Measurements from ENCODE around the gene MRGPRE.

MRGPRE gene

DNA sequence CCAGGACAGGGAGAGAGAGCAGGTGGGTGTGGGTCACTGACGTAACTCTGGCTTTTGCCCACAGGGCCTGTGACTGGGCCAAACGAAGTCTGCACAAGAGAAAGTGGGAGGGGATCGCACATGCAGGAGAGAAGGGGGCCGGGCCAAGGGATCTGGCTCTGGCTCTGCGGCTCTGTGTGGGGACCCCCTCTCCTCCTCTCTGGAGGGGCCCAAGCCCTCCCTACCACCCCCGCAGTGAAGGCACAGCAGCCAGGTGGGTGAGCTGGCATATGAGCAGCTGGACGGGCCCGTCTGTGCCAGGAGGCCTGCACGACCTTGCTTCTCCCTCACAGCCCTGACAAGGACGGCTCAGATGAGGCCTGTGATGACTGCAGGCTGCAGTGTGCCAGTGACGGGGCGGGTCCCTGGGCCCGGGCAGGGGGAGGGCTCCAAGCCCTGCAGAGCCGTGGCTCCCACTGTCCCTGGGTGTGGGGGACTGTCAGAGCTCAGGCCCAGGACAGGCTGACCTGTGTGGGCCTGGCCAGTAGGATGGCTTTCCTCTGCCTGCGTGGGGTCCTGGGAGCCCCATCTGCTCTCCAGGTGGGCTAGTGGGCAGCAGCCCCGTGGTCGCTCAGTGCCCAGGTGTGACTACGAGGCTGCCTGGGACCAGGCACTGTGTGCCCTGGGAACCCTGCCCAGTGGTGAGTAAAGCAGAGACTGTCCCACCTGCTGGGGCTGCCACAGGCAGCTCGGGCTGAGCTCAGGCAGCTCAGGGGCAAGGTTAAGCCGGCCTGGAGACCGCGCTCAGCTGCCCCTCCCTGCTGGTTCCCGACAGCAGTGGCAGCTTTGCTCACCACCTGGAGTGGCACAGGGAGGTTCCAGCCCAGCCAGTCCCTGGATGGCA lies 35.8 kb downstream of the MRGPRE start:
- no peak for DNase-seq

DNA sequence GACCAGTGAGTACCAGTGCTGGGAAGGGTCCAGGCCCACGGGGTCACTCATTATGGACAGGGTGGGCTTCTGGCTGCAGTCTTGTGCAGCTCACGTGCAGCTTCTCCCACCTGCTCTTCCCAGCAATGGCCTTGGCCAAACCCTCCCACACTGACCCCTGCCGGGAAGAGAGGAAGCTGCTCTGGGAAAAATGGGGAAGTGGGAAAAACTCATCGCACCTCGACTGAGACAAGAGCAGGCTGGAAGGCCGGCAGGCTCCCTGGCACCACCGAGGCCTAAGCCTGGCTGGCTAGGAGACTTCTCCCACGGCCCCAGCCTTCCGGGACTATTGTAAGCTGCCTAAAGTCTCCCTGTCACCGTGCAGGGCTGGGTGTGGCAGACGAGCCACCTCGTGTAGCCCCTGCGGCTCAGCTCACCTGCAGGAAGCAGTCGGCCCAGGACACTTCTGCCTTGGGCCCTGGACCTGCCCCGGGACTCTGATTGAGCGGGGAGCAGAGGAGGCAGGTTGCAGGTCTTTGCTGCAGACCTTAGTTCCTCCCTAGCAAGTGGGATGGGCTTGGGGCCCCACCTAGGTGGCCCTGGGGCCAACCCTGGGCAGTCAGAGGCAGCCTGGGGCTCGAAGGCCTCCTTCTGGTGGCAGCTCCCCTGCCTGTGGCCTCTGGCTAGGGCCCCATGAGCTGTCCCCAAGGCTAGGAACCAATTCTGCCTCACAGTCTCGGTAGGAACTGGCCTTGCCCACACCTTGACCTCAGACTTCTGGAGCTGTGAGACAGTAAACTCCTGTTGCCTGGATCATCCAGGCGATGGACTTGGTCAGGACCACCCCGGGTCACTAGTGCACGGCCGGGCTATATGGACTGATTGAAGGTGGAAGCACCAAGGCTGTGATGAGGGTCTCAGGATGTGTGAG lies 36.7 kb downstream of the MRGPRE start:
- peak; percentile 14 for DNase-seq

DNA sequence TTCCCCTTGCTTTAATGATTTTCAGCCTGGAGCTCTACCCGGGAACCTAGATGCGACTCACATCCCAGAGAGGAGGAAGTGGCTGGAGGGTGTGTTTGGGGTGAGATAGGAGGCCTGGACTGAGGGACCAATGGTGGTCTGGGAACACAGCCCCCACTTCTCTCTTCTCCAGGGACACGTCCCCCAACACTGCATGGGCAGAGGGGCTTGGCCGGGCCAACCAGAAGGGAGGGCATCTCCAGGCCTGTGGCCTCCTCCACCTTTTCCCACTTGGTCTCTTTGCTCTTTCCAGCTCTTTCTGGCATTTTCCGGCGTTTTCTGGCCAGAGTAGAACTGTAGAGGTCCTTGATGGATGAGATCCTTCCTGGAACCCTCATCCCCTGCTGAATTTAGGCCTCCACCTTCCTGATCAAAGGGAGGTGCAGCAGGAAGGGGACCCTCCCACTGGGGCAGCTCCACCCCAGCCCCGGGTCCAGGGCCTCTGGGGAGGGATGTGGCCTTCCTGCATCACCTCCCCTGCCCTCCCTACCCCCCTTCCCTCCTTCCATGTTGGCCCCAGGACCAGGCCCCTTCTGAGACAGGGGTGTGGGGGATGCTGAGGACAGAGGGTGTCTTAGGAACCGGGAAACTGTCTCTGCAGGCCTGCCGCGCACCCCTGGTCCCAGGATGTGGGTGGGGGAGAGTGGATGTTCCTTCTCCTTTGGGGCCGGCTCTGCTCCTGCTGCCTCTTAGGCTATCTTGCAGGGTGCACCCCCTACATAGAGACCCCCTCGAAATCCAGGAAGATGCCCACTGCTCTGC lies 38.0 kb downstream of the MRGPRE start:
- no peak for DNase-seq

DNA sequence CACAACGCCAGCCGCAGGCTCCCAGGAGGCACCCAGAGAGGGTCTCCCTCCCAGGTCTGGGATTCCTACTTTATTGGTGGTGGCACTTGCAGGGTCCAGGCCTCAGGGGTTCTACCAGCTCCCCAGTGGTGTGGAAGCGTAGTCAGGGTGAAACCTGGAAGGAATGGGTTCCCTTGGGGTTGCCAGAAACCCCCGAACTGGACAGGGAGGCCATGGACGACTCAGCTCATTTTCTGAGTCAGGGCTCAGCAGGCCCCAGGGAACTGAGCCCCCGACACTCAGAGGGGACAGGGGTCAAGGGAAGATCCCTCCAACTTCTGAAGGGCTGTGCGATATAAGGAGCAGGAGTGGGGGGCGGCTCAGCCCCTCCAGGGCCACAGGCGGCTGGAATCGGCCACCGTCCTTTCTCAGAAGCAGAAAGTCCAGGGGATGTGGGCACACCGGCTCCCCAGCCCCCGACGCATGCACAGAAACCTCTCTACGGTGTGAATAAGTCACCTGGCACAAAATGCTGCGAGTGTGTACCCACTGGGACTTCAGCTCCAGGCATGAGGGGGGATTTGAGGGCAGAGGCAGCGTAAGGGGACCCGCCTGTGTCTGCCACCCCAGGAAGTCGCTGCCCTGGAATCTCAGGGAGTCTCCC lies 38.7 kb downstream of the MRGPRE start:
- DNase-seq = no peak

DNA sequence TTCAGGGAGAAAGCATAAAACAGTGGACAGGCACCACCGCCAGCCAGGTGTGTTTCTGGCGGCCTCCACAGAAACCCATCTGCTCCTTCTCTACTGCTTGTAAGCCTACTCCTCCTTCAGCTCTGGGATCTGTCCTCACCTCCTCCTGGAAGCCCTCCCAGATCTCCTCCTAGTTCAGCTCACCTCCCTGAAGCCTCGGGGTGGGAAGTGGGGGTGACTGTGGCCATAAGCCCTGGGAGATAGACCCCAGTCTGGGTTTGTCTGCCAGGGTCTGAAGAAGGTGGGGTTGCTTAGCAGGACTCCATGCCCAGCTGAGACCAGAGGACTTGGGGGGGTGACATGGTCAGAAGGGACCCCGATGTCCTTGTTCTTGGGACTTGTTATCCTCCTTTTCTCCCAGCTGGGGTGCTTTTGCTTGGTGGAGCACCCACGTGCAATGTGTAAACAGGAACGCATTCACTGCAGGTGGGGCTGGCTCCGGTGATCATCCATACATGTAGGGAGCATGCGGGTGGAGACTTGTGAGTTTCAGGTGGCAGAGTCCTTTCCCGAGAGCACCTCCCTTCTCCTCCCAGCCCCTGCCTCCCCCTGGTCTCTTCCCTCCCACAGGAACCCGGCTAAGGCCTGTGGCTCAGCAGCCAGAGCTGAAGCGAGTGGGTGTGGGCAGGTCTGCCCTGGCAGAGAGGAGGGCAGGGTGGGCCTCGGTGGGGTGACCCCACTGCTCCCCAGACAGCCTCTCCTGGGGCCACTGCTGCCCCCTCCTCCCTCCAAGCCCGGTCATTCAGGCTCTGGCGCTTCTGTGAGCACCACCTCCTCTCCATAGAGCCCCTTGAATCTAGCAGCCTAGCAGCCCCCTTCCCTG lies 39.5 kb downstream of the MRGPRE start:
- no peak for DNase-seq

DNA sequence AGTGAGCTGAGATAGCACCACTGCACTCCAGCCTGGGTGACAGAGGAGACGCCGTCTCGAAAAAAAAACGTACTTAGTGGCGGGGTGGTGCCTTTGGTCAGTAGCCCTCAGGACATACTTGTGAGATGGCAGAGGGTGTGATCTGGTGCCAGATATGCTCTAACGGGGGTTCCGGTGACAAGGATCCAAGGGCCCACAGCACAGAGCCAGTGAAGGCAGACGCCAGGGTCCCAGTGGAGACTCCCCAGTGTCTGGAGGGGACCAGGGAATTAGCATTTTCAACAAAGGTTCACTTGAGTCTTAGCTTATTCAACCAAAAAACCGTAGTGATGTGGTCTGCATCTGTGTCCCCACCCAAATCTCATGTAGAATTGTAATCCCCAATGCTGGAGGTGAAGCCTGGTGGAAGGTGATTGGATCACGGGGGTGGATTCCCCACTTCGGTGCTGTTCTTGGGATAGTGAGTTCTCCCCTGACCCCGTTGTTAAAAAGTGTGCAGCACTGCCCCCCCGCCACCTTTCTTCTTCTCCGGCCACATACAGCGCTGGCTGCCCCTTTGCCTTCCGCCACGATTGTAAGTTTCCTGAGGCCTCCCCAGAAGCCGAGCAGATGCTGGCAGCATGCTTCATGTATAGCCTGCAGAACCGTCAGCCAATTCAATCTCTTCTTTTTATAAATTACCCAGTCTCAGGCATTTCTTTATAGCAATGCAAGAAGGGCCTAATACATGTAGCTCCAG lies 40.5 kb downstream of the MRGPRE start:
- no peak for DNase-seq

DNA sequence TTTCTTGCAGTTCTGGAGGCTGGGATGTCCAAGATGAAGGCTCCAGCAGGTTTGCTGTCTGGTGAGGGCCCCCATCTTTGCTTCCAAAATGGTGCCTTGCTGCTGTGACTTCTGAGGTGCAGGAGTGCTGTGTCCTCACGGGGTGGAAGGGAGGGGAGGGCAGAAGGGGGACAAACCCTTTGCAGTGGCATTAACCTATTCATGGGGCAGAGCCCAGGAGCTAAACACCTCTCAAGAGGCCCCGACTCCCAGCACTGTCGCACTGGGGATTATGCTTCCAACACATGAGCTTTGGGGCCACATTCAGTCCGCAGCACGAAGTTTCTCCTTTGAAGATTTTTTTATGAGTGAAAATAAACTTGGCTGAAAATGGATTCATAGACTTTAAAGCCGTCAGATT lies 41.6 kb downstream of the MRGPRE start:
- no peak for DNase-seq

DNA sequence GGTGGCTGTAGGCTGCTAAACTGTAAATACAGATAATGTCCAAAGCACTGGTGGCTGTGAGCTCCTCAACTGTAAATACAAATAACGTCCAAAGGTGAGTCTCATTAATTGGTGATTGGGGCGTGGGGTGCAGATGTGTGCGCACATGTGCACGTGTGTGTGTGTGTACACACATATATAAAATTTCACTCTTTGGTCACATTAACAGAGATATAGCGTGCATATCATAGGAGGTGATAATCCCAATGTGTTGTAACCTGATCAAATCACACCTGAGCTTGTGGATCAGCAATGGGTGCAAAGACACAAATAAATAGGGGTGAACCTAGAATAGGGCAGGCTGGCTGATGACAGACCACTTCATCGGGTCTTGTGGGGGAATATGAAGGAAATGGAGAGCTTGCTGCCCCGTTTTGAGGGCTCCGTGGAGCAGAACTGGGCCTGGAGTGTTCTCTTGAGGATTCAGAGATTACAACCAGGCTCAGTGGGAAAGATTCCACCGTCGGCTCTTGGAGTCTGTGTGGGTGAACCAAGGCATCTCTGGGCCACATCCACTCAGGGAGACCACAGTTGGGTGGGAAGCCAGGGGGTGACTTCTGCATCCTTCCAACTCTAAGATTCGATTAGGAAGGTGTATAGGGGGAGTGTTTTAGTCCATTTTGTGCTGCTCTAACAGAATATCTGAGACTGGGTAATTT lies 42.2 kb downstream of the MRGPRE start:
- DNase-seq = no peak

DNA sequence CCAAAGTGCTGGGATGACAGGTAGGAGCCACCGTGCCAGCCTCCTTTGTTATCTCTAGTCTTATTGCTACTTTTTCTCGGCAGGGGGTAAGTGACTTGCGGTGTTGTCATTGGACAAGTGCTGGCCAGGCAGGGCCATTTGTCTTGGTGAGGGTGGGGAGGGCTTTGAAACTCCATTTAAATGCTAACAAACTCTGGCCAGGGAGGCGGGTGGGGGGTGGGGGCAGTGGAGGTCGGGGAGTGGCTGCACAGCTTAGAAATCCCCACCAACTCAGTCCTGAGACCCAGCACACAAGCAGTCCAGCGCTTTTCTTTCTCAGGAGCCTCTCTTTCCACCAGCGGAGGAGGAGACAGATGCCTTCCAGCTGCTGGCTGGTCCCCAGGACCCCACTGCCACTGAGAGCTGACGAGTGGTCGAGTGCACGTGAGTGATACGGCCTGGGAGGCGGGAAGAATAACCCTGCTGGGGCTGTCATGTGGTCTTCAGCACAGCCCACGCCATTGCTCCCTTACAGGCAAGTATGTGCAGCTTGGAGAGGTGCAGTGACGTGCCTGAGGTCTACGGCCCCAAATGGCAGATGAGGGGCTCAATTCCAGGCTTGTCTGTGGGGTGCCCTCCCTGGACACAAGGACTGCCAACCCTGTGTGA lies 42.9 kb downstream of the MRGPRE start:
- no peak for DNase-seq

DNA sequence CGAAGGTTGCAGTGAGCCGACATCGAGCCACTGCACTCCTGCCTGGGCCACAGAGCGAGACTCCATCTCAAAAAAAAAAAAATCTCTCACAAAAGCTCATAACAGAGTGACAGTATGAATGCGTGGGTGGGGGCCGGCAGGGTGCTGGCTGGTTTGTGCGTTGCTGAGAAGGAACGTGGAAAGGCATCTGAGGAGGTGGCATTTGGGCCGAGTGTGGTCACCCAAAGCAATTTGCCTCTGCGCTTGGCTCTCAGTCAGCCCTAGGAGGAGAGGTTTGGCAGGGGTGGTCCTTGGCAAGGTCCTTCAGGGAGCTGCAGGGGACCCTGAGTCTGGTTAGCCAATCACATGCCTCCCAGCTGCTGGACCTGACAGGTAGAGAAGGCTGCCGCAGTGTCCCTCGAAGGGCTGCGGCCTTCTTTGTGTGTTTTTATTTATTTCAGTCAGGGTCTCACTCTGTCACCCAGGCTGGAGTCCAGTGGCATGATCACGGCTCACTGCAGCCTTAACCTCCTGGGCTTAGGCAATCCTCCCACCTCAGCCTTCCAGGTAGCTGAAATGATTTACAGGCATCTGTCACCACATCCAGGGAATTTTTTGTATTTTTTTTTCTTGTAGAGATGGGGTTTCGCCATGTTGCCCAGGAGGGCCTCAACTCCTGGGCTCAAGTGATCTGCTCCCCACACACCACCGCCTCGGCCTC lies 43.6 kb downstream of the MRGPRE start:
- no peak for DNase-seq

DNA sequence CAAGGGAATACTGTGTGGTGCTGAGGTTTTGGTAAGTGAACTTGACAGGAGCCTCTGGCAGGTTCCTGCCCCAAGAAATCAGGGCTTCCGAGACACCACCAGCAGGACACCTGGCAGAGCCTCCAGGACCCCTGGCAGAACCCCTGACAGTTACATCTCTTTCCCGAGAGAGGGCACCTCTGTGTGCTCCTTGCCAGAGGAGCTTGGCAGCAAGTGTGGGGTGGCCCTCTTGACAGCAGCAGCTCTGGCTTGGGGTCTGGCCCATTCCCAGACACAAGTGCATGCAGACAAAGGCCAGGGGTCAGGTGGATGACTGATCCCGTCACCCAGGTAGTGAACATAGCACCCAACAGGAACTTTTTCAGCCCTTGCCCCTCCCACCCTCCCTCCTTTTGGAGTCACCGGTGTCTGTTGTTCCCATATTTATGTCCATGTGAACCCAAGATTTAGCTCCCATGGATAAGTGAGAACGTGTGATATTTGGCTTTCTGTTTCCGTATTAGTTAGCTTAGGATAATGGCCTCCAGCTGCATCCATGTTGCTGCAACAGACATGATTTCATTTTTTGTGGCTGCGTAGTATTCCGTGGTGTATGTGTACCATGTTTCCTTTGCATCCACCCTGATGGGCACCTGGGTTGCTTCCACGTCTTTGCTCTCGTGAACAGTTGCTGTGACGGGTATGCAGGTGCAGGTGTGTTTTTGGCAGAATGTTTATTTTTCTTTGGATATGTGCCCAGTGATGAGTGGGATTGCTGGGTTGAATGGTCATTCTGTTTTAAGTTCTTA lies 45.9 kb downstream of the MRGPRE start:
- no peak for DNase-seq

DNA sequence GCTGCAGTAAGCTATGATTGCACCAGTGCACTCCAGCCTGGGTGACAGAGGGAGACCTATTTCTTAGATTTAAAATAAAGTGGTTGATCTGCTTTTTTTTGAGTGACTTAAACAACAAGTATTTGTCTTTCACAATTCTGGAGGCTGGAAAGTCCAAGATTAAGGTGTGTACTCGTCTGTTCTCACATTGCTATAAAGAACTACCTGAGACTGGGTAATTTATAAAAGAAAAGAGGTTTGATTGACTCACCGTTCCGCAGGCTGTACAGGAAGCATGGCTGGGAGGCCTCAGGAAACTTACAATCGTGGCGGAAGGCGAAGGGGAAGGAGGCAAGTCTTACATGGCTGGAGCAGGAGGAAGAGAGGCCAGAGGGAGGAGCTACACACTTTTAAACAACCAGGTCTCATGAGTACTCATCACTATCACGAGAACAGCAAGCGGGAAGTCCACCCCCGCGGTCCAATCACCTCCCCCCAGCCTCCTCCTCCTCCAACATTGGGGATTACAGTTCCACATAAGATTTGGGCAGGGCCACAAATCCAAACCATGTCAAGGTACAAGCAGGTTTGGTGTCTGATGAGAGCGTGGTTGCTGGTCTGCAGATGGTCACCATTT lies 47.4 kb downstream of the MRGPRE start:
- DNase-seq = no peak

DNA sequence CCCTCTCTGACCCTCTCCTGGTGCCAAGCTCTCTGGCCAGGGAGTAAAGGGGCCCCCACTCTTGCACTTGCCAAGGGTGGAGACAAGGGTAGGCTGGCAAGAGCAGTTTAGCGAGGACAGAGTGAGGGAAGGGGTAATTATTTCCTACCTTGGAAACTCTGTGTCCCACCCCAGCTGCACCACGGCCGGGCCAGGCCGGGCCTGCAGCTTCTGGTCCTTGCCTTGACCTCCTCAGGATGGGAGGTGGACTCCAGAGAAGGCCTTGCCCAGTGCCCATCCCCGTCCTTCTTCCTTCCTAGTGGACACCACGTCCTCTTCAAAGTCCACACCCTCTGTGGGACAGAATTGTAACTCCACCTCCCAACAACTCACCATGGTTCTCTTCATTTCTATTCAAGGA lies 48.7 kb downstream of the MRGPRE start:
- no peak for DNase-seq

DNA sequence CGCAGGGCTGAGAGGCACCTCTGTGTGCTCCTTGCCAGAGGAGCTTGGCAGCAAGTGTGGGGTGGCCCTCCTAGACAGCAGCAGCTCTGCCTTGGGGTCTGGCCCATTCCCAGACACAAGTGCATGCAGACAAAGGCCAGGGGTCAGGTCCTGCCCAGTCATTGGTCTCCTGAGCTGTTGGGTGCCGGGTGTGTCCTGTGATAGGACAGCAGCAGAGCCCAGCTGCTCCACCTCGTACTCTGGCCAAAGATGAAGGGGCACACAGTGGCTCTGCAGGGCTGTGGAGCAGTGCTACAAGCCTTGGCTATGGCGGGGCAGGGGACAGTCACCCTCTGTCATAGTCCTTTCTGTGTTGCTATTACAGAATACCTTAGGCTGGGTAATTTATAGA lies 49.8 kb downstream of the MRGPRE start:
- no peak for DNase-seq

DNA sequence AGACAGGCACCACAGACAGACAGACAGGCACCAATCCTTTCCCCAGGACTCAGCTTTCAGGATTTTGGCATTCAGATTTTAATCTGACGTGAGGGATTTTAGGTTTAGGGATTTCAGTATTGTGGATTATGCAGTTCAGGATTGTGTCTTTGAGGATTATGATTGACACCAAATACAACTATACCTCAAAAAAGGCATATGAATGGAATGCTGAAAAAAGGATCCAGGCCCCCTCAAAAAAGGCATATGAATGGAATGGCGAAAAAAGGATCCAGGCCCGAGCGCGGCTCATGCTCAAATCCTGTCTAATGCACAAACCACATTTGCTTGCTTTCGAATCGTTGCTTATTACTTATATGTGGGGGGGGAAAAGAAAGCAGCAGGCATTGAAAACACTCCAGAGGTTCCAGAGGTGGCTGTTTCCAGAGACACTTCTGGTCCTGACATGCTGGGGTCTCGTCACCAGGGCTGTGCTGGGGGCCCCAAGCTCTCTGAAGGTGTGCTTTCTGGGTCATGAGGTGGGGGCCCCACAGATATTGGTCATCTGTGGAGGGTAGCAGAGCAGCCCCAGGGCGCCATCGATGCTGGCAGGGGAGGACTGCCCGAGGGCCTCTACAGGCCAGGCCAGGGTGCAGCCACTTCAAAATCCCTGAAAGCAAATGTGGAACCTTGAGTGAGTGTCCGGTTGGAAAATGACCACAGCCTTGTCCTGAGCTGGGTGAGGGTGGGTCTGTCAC lies 50.3 kb downstream of the MRGPRE start:
- no peak for DNase-seq

DNA sequence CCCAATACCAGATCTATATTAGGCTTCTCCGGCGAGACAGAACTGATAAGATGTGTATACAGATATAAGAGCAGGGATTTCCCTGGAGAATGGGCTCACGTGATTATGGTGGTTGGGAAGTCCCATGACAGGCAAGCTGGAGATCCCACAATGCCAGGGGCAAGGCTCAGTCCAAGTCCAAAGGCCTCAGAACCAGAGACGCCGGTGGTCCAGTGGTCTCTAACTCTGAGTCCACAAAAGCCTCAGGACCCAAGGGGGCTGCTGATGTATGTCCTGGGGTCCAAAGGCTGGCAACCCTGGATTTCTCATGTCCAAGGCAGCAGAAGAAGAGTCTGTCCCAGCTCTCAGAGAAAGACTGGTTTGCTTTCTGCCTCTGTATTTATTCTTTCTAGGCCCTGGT lies 51.3 kb downstream of the MRGPRE start:
- DNase-seq = no peak

DNA sequence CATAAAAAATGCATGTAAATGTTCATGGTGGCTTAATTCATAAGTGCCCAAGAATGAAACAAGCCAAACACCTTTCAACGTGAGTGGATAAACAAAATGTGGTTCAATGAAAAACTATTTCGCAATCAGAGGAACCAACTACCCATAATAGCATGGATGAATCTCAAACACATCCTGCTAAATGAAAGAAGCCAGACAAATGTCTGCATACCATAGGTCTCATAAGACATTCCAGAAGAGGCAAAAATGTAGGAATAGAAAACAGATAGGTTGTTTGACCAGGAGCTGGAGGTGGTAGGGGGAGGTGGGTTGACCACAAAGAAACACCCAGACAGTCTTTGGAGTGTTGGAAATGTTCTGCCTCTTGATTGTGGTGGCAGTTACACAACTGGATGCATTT lies 53.9 kb downstream of the MRGPRE start:
- DNase-seq = peak; percentile 63

All from fibroblast of skin of scalp (primary cell).